GM21576 (cell line): ENCODE measurements around the gene VAV1.
A peak's percentile ranks its signal among the peaks of the same experiment; 100 is the strongest.
"Not testable (repeated sequence)": the region's sequence is repeated elsewhere in the genome, so short reads cannot be mapped to it uniquely, and the experiment has no call there.

Experiments
- ATAC-seq: cut with Tn5 transposase; IDR thresholded peaks from one replicate; pipeline ENCODE4 v1.9.1; 2021; ENCODE audit warnings: mild to moderate bottlenecking, moderate library complexity; ENCODE audit not compliant: unreplicated experiment

Gene VAV1

GRCh38 chr19:6754653-6755463 is 17.6 kb upstream of the VAV1 start:
- ATAC-seq = no peak

- no peak for ATAC-seq
These were observed 11.9 kb upstream of the VAV1 start for GRCh38 chr19:6760606-6761005.

- no peak for ATAC-seq
These were observed 11.3 kb upstream of the VAV1 start for GRCh38 chr19:6761053-6761676.

- ATAC-seq = not testable (repeated sequence)
These were observed 10.2 kb upstream of the VAV1 start for GRCh38 chr19:6762253-6762797.

- no peak for ATAC-seq
These were observed 6.7 kb upstream of the VAV1 start for GRCh38 chr19:6765738-6766356.

- ATAC-seq = no peak
These were observed 6.0 kb upstream of the VAV1 start for GRCh38 chr19:6766357-6767080.

- ATAC-seq = peak; percentile 25
These were observed 5.5 kb upstream of the VAV1 start for GRCh38 chr19:6767081-6767356.

- peak; percentile 60 for ATAC-seq
These were observed 4.9 kb upstream of the VAV1 start, which contains the start of gene SH2D3A for GRCh38 chr19:6767357-6768235. Gene SH2D3A (minus strand): TSS chr19:6767435. CDS start chr19:6763748, 3,687 bp downstream.

- no peak for ATAC-seq
These were observed 4.2 kb upstream of the VAV1 start for GRCh38 chr19:6768236-6768785.

GRCh38 chr19:6769006-6769619 is 3.4 kb upstream of the VAV1 start:
- ATAC-seq = no peak

GRCh38 chr19:6771648-6772027 is 870 bp upstream of the VAV1 start:
- ATAC-seq = not testable (repeated sequence)

- no peak for ATAC-seq
These were observed 386 bp downstream of the VAV1 start for GRCh38 chr19:6772866-6773322.

- no peak for ATAC-seq
These were observed 919 bp downstream of the VAV1 start for GRCh38 chr19:6773323-6773931.

- ATAC-seq = no peak
These were observed 2.6 kb downstream of the VAV1 start for GRCh38 chr19:6774821-6775707.

GRCh38 chr19:6776045-6776444 is 3.5 kb downstream of the VAV1 start:
- not testable (repeated sequence) for ATAC-seq

- ATAC-seq = no peak
These were observed 4.5 kb downstream of the VAV1 start for GRCh38 chr19:6776999-6777398.

GRCh38 chr19:6777434-6777833 is 4.9 kb downstream of the VAV1 start:
- ATAC-seq = no peak

GRCh38 chr19:6778386-6778785 is 5.9 kb downstream of the VAV1 start:
- ATAC-seq = no peak
